Hepatocyte (in vitro differentiated cells): ENCODE data around the gene MMP12. TPM values are rescaled to one million over a fixed set of nuclear protein-coding genes. Genes with fewer than 3 reads are reported as not detected.

Source experiments
- DNase-seq: peaks from one replicate; pipeline ENCODE4 v3.0.0-alpha.2; 2016; ENCODE audit warnings: low spot score
- H2AFZ ChIP-seq: fragments of 200-600 bp; sonication (generic); 2 replicates; pipeline ENCODE4 v1.6.0; 2016; ENCODE audit warnings: antibody characterized with exemption, mild to moderate bottlenecking
- H3K27ac ChIP-seq: fragments of 200-600 bp; sonication (generic); 2 replicates; pipeline ENCODE4 v1.5.1; 2016; ENCODE audit warnings: mild to moderate bottlenecking
- H3K27me3 ChIP-seq: fragments of 200-600 bp; sonication (generic); 2 replicates; pipeline ENCODE4 v1.6.1; 2016
- H3K36me3 ChIP-seq: fragments of 200-600 bp; sonication (generic); replicated peaks from 2 replicates; pipeline ENCODE4 v1.5.1; 2016; ENCODE audit warnings: low read depth; ENCODE audit not compliant: insufficient read depth
- H3K4me1 ChIP-seq: fragments of 200-600 bp; sonication (generic); 2 replicates; pipeline ENCODE4 v1.5.1; 2016; ENCODE audit warnings: mild to moderate bottlenecking, moderate library complexity; ENCODE audit not compliant: insufficient read depth
- H3K4me2 ChIP-seq: fragments of 200-600 bp; sonication (generic); 2 replicates; pipeline ENCODE4 v1.6.0; 2016
- H3K4me3 ChIP-seq: fragments of 200-600 bp; sonication (generic); 2 replicates; pipeline ENCODE4 v1.5.1; 2016; ENCODE audit warnings: mild to moderate bottlenecking
- H3K79me2 ChIP-seq: fragments of 200-600 bp; sonication (generic); 2 replicates; pipeline ENCODE4 v1.6.0; 2017; ENCODE audit warnings: mild to moderate bottlenecking
- H3K9me2 ChIP-seq: fragments of 200-600 bp; sonication (generic); replicated peaks from 2 replicates; pipeline ENCODE4 v1.6.0; 2017; ENCODE audit warnings: mild to moderate bottlenecking; ENCODE audit not compliant: insufficient read depth
- H3K9me3 ChIP-seq: fragments of 200-600 bp; sonication (generic); 2 replicates; pipeline ENCODE4 v1.5.1; 2016; ENCODE audit warnings: low read depth, mild to moderate bottlenecking
- H4K20me1 ChIP-seq: fragments of 200-600 bp; sonication (generic); 2 replicates; pipeline ENCODE4 v1.6.0; 2016; ENCODE audit warnings: mild to moderate bottlenecking; ENCODE audit not compliant: insufficient read depth, poor library complexity, severe bottlenecking
- EZH2 ChIP-seq: fragments of 200-600 bp; sonication (generic); IDR thresholded peaks from 2 replicates; pipeline ENCODE4 v1.6.1; 2016; ENCODE audit warnings: antibody characterized with exemption, mild to moderate bottlenecking, borderline replicate concordance
- EZH2phosphoT487 ChIP-seq: fragments of 200-600 bp; sonication (generic); IDR thresholded peaks from one replicate; pipeline ENCODE4 v1.6.1; 2018; ENCODE audit warnings: antibody characterized with exemption, mild to moderate bottlenecking, low read depth, moderate library complexity; ENCODE audit not compliant: unreplicated experiment, severe bottlenecking
- WGBS: methylation state at CpG from one replicate; pipeline ENCODE4 v1.1.6; 2016; ENCODE audit warnings: low lambda C conversion rate; ENCODE audit errors: missing lambda C conversion rate; 5-methylcytosine and 5-hydroxymethylcytosine counted together
- polyA plus RNA-seq: library from polyadenylated mRNA; unstranded; fragments of >200 nt; fragmentation: Nextera tagmentation; extraction: Ambion mirVana; gene quantifications from 2 replicates; pipeline ENCODE4 v1.2.1, GENCODE V29; 2016
- total RNA-seq: library from RNA; depleted of rRNA; stranded (reverse); fragments of >200 nt; gene quantifications from 2 replicates; pipeline ENCODE4 v1.2.3, GENCODE V29; 2014
- TF ChIP-seq, protein P1 (sequence below): fragments of 200-600 bp; sonication (generic); IDR thresholded peaks from 2 replicates; pipeline ENCODE4 v1.5.1; 2016; ENCODE audit warnings: antibody characterized with exemption, mild to moderate bottlenecking; ENCODE audit not compliant: poor library complexity

The MMP12 gene
- total RNA-seq, result 0.57 and 0.96 TPM in 2 replicates
- 0.16 and 0.60 TPM in 2 replicates for polyA plus RNA-seq

DNA sequence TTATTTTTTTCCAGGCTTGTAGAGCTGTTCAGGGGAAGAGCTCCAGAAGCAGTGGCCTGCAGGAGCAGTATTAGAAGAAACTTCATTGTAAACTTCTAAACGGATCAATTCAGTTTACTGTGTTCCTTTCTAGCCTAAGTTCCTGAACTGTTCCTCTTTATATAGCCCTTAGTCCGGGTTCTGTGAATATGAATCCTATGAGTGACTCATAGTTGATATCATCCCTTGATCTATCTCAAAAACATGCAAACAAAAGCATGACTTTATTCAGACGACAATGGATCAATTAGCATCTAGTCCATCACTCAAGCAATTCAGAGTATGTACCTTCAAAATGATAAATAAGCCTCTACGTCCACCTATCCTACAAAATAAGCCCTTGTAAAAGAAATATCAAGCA is at the start of gene MMP12:
MMP12 (minus strand) TSS at position 131 of the 400 bp plus-strand sequence; CDS start at position 86, 45 bp downstream.
- 81% methylated on average over 4 of the region's 4 CpGs for WGBS
- TF ChIP-seq, protein P1, sequence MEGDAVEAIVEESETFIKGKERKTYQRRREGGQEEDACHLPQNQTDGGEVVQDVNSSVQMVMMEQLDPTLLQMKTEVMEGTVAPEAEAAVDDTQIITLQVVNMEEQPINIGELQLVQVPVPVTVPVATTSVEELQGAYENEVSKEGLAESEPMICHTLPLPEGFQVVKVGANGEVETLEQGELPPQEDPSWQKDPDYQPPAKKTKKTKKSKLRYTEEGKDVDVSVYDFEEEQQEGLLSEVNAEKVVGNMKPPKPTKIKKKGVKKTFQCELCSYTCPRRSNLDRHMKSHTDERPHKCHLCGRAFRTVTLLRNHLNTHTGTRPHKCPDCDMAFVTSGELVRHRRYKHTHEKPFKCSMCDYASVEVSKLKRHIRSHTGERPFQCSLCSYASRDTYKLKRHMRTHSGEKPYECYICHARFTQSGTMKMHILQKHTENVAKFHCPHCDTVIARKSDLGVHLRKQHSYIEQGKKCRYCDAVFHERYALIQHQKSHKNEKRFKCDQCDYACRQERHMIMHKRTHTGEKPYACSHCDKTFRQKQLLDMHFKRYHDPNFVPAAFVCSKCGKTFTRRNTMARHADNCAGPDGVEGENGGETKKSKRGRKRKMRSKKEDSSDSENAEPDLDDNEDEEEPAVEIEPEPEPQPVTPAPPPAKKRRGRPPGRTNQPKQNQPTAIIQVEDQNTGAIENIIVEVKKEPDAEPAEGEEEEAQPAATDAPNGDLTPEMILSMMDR, result no peak
- TF ChIP-seq EZH2phosphoT487, result no peak
- TF ChIP-seq EZH2, result no peak
- no peak within 1 kb of the TSS for H3K4me2 ChIP-seq
- no peaks in the 10 kb centered on the region for H4K20me1 ChIP-seq
- no peak within 1 kb of the TSS for H3K27ac ChIP-seq
- no peaks in the 10 kb centered on the region for H3K4me1 ChIP-seq
- H3K4me3 ChIP-seq, result no peak within 1 kb of the TSS
- no peaks in the 10 kb centered on the region for H3K9me2 ChIP-seq
- H3K36me3 ChIP-seq, result no peaks in the 10 kb centered on the region
- no peaks in the 10 kb centered on the region for H3K79me2 ChIP-seq
- H2AFZ ChIP-seq, result no peak within 1 kb of the TSS
- no peaks in the 10 kb centered on the region for H3K27me3 ChIP-seq
- H3K9me3 ChIP-seq, result no peaks in the 10 kb centered on the region
- no peak for DNase-seq

DNA sequence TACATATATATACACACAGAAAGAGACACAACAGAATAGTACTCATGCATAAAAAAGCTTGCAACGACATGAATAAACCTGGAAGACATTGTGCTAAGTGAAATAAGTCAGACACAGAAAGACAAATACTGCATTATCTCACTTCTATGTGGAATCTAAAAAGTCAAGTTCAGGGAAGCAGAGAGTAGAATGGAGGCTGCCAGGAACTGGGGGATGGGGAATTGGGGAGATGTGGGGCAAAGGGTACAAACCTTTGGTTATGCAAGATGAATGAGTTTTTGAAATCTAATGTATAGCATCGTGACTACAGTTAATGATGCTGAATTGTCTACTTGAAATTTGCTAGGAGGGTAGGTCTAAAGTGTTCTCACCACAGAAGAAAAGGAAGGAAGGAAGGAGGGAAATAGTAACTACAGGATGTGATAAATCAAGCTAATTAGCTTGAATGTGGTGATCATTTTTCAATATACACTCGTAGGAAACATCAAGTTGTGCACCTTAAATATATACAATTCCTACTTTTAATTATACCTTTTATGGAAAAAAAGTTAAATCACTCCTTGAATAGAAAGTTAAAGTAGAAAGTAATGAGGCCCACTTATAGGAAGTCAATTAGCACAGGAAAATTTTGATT is 46.9 kb upstream of the MMP12 start:
- Histone ChIP-seq H3K4me1 (peaks cover 4% of the 10 kb centered on the region), H3K79me2 (no peaks in the 10 kb centered on the region), H3K9me3 (no peaks in the 10 kb centered on the region), H3K9me2 (no peaks in the 10 kb centered on the region), H3K4me3 (no peak overlapping the region), H4K20me1 (no peaks in the 10 kb centered on the region), H3K4me2 (no peak overlapping the region), H3K27ac (no peak overlapping the region), H3K36me3 (no peaks in the 10 kb centered on the region), H3K27me3 (no peaks in the 10 kb centered on the region), H2AFZ (no peak overlapping the region)
- WGBS, result 87% methylated on average over 3 of the region's 3 CpGs
- DNase-seq, result no peak
- TF ChIP-seq EZH2 (no peak), EZH2phosphoT487 (no peak)
- TF ChIP-seq, protein P1, result no peak

DNA sequence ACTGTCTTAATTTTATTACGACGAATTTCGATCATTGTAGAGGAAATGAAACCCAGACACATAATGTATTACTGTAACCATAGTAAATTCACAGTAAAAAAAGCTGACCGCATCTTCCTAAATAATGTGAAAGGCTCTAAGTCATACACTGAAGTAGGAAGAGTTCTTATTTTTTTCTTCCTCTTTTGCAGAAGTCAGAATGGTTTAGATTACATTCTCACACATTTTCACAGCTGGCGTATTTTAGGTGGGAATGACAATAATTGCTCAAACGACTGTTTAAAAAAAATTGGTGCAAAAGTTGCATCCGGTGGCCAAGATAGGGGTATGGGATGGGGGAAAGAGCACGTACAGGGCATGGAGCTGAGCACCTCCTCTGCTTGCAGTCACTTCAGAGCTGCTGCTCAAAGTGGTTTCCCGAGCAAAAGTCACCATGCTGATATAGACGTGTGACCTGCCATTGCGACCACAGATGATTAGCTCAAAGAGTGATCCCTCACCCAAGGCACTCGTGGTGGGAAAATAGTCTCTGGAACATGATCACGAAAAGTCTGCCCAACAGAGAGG is 45.4 kb upstream of the MMP12 start:
- H3K27ac ChIP-seq, result no peak overlapping the region
- TF ChIP-seq EZH2 (no peak), EZH2phosphoT487 (no peak)
- TF ChIP-seq, protein P1, result no peak
- 92% methylated on average over 13 of the region's 13 CpGs for WGBS
- H3K27me3 ChIP-seq, result no peaks in the 10 kb centered on the region
- H3K36me3 ChIP-seq, result no peaks in the 10 kb centered on the region
- H3K4me1 ChIP-seq, result no peaks in the 10 kb centered on the region
- no peaks in the 10 kb centered on the region for H3K9me3 ChIP-seq
- DNase-seq, result no peak
- H4K20me1 ChIP-seq, result no peaks in the 10 kb centered on the region
- H3K4me3 ChIP-seq, result no peak overlapping the region
- H3K4me2 ChIP-seq, result no peak overlapping the region
- H3K9me2 ChIP-seq, result no peaks in the 10 kb centered on the region
- no peak overlapping the region for H2AFZ ChIP-seq
- H3K79me2 ChIP-seq, result no peaks in the 10 kb centered on the region
